Measurements from ENCODE around the gene FAM193A.
"Not testable (repeated sequence)": the region's sequence is repeated elsewhere in the genome, so short reads cannot be mapped to it uniquely, and the experiment has no call there.

FAM193A gene

DNA sequence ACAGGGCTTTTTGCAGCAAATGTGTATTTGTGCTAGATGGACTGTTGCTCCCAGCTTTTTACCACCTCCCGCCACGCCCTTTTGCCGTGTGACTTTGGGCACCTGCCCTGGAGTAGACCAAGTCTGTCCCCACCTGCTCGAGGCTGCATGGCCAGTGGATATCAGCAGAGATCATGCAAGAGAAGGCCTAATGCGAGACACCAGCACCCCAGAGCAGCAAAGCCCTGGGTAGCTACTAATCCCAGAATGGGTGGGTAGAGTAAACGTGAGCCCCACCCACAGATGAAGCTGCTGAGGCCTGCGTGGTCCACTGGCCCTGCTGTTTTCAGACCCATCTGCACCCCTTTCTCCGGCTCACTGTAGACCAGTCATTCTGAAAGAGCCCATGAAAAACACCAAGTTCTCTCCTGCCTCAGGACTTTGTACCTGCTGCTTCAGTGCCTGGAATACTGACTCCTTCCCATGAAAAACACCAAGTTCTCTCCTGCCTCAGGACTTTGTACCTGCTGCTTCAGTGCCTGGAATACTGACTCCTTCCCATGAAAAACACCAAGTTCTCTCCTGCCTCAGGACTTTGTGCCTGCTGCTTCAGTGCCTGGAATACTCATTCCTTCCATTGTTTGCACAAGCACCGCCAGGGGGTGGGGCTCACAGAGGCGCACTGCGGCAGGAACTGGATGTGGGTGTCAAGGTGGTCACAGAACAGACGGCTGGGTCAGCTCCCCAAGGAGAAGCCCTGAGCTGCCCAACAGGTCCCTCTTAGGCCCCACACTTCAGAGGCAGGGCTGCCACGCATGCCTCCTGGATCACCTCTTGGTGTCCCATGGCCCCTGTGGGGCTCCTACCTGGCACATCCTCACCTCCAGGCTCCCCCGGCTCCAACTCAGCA is 224.8 kb downstream of the FAM193A start:
- no peak for DNase-seq

DNA sequence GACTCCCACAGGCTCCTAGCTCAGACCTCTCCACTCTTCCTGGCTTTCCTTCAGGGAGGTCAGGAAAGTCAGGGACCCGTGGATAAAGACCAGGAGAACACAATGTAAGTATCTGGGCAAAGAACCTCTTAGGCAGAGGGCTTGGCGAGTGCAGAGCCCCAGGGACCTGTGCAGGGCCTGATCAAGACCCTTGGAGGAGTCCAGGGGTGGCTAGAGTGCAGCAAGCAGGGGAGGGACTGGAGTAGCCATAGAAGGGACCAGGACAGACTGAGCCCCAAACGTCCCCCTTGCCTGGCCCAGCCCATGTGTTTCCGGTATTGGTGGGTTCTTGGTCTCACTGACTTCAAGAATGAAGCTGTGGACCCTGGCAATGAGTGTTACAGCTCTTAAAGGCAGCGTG is 225.6 kb downstream of the FAM193A start:
- no peak for DNase-seq

DNA sequence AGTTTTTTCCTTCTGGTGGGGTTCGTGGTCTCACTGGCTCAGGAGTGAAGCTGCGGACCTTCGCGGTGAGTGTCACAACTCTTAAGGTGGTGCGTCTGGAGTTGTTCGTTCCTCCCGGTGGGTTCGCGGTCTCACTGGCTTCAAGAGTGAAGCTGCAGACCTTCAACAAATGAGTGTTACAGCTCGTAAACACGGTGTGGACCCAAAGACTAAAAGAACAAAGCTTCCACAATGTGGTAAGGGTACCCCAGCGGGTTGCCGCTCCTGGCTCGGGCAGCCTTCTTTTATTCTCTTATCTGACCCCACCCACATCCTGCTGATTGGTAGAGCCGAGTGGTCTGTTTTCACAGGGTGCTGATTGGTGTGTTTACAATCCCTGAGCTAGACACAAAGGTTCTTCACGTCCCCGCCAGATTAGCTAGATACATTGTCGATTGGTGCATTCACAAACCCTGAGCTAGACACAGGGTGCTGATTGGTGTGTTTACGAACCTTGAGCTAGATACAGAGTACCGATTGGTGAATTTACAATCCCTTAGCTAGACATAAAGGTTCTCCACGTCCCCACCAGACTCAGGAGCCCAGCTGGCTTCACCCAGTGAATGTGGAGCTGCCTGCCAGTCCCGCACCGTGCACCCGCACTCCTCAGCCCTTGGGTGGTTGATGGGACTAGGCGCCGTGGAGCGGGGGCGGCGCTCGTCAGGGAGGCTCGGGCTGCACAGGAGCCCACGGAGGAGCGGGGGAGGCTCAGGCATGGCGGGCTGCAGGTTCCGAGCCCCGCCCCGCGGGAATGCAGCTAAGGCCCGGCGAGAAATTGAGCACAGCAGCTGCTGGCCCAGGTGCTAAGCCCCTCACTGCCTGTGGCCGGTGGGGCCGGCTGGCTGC is 226.3 kb downstream of the FAM193A start:
- not testable (repeated sequence) for DNase-seq

DNA sequence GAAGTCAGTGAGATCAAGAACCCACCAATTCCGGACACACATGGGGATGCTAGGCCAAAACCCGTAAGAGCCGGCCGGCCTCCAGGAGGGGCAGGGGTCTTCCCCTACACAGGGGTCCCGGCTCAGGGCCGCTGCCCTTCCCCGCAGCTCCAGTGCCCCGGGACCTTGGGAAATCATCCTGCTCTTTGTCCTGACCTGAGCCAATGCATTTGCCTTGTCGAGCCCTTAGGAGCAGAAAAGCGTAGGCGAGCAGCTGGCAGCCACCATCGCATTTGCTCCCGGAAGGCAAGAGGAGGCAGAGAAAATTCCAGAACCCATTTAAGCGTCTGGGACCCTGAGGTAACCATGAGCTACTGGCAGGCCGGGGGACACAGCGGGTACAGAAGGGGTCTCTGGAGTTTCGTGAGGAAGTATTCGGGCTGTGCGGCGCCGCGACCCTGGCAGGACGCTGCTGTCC is 227.1 kb downstream of the FAM193A start:
- DNase-seq = no peak

DNA sequence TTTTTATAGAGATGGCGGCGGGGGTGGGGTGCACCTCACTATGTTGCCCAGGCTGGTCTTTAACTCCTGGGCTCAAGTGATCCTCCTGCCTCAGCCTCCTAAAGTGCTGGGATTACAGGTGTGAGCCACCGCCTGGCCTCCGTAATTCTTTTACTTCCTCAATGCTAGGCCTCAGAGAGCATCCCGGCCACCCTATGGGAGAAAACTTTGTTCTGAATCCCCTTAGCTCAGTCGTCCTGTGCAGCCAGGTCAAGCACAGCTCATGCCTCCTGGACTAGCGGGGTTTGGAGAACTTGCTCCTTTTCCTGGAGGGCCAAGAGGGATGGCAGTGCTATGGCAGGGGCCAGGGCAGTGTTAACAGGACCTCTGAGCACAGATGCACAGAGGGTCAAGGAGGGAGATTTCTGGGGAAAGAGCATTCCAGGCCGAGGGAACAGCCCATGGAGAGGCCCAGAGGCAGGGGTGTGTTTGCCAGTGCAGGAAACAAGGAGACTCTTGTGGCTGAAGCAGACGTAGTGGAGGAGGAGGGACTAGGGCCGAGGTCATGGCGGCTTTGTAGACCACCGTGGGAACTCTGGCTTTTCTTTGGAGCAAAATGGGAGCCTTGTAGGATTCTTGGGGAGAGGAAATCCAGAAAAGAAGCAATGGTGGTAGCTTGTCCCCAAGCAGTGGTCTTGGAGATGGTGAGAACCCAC is 229.5 kb downstream of the FAM193A start:
- no peak for DNase-seq

DNA sequence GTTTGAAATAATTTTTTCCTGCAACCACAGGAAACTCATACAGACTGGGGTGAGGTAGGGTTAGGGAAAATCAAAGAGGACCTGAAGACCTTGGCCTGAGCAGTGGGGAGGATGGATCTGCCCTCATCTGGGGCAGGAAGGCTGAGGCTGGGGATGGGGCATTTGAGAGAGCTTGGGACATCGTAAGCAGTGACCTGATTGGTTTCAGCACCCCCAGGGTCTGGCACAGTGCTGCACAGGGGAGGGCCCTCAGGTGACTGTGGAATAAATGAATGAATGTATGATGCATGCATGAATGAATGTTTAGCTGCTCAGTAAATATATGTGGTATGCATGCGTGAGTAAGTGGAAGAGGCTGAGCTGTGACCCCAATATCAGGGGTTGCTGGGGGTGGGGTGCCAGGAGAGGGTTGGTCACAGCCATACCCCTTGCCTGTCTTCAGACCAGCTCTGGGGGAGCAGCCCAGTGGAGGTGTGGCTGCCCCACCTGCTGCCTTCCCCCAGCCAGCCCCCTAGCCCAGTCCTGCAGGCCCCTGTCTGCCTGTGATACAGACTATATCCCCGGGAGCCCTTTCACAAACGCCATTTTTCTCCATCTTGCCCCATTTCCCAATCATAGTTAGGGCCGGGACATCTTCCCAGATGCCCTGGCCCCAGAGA is 230.7 kb downstream of the FAM193A start:
- no peak for DNase-seq

DNA sequence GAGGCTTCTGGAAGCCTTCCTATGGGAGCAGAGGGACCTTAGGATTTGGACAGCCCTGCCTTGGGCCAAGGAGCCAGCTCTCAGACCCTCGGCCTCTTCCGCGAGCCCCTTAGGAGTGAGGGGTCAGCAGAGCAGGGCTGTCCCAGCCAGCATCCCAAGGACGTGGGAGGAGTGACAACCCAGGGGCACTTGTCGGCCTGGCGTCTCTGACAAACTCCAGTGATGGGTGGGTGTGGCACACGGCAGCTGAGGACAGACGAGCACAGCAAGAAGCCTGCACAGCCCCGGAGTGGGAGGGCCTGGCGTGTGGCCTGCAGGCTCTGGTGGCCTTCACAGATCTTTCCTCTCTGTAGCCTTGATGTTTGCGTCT is 231.2 kb downstream of the FAM193A start:
- DNase-seq = no peak

DNA sequence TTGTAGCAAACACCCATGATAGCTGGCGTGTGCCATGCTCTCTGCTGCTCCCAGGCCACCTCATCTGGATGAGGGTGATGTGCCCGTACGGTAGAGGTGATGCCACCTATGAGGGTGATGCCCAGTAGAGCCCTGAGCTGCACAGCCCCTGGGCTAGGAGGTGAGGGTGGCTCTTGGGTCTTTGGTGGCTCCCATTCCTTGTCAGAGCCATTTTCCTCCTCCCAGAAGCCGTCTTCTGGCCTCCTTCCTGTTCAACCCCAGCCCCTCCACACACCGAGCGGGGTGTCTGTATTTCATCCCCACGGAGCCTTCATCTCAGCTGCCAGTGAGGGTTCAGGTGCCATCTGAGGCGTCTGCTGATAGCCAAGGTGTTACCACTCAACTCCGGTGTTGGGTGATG is 231.7 kb downstream of the FAM193A start:
- no peak for DNase-seq

DNA sequence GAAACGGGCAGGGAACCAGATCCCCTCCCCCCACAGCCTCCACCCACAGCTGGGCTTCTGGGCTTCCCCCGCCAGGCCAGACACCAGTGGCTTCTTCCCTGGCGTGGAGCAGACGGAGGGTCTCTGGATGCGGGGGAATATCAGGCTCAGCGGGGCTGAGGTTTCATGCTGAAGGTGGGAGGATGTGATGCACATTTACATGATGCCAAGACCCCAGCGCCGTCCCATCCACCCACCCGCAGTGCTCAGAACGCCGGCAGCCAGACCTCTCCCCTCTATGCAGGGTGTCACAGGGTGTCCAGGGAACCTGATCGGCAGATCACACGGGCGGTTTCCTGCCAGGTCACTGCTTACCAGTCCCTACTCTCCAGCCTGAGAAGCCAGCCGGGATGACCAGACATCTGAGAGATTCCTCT is 232.5 kb downstream of the FAM193A start:
- DNase-seq = no peak

DNA sequence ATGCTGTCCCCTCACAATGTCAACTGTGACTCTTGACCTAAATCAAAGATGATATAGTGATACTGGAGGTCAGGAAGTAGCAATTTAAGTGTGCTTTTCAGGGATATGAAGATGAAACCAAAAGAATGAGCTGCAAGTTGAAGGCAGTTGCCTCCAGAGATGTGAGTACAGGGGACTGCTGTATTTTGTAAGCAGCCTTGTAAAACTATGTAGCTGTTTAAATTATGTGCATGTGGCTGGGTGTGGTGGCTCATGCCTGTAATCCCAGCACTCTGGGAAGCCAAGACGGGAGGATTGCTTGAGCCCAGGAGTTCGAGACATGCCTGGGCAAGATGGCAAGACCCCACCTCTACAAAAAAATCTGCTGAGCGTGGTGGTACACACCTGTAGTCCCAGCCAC is 234.8 kb downstream of the FAM193A start:
- no peak for DNase-seq

DNA sequence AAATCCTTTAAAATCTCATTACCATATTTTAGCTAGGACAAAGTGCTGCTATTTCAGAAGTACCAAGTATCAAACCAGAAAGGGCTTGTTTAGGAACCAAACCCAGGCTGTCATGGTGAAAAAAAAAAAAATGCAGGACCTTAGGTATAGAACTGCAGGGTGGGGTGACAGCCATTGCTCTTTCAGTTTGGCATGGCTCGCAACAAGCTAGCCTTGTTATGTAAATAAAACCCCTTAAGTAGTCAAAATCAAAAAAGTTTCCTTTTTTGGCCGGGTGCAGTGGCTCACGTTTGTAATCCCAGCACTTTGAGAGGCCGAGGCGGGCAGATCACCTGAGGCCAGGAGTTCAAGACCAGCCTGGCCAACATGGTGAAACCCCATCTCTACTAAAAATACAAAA is 244.2 kb downstream of the FAM193A start:
- DNase-seq = not testable (repeated sequence)

DNA sequence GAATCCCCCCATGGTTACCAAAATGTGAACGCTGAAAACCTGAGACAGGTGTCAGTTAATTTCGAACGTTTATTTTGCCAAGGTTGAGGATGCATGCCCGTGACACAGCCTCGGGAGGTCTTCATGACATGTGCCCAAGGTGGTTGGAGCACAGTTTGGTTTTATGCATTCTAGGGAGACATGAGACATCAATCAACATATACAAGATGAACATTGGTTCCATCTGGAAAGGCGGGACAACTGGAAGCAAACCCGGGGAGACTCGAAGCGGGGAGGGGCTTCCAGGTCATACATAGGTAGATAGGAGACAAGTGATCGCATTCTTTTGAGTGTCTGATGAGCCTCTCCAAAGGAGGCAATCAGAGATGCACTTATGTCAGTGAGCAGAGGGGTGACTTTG is 245.5 kb downstream of the FAM193A start:
- DNase-seq = no peak

Measured in 8988T (cell line).